ENCODE measurements around the gene C11orf58.

Gene C11orf58

DNA sequence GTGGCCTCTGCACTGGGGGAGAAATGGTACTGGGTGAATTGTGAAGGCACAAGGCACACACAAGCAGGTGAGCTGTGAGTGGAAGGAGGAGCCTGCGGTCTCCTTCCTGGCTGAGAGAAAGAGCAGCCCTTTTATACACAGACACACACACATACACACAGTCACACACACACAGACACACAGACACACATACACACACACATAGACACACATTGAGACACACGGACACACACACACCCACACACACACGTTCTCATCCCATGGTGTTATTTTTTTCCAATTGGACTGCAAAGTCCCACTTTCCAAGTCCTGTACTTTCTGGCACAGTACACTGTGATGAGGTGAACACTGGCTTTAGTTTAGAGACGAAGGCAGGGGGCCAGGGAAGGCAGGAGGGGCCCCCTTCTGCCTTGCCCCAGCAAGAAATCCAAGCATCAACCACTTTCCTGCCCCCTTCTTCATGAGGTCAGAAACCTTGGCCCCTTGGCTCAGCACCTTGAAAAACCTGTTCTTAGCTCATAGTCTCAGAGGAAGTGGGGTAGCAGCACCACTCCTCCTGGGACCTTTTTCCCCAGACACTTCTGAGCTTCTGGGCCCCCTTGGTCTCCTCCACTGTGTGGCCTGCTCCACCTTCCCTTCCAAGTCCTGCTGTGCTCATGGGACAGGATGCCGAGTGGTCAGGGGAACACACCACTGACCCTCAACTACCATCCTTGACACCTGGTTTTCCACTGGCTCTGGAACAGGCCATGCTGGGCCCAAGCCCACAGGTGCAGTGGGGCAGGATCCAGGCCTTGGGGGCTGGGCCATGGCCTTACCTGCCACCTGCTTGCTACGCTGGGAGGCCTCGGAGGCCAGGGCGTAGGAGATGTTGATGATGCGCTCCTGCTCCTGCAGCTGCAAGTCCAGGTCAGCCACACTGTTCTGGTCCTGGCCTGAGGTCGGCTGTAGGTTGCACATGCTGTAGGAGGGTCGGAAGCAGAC is 43.8 kb downstream of the C11orf58 start:
- TF ChIP-seq JUND (IDR thresholded peaks at IDR 0.05; ENCODE audit: low read depth) = no peak
- in situ Hi-C loops (cut with HindIII; ENCODE audit: low pct_unique_long_range_greater_than_20kb, low sequenced_read_pairs) = no loop called here
- DNase-seq (ENCODE audit: low read depth in 1 of 2, low spot score in 1 of 2) = peak; percentile 31 to 57

DNA sequence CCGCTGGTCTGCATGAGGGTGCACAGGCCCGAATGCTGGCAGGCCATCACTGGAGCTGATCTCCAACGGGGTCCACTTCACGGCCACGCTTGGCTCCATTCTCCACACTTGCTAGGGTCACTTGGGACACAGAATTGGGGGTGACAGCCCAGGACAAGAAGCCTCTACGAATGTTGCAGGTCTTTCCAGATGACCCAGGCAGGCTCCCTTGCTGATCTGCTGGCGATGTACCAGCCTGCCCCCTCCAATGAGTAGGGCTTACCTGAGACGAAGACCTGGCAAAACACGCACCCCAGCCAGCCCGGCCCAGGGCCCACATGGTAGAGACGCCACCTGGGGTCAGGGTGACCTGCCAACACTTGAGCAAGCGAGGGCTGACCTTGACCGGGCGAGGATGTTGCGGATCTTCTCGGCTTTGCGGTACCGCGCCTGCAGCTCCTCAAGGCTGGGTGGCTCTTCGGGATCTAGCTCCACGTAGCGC is 44.9 kb downstream of the C11orf58 start:
- DNase-seq (ENCODE audit: low read depth in 1 of 2, low spot score in 1 of 2) = no peak
- TF ChIP-seq JUND (IDR thresholded peaks at IDR 0.05; ENCODE audit: low read depth) = no peak
- in situ Hi-C loops (cut with HindIII; ENCODE audit: low pct_unique_long_range_greater_than_20kb, low sequenced_read_pairs) = no loop called here

DNA sequence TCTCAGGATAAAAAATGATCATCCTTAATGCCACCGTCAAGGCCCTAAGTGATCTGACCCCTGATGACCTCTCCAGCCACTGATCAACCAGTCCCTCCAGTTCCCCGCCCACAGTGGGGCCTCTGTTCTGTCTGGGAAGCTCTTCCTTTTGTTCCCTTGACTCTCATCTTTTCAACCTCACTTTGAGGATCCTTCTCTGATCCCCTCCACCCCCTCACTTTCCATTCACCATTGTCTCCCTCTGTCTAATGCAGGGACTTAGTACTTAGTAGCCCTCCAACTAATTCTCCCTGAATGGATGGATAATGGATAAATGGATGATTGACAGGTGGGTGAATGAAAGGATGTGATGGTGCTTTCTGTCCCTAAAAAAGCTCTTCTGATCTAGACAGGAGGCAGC is 45.6 kb downstream of the C11orf58 start:
- TF ChIP-seq JUND (IDR thresholded peaks at IDR 0.05; ENCODE audit: low read depth) = no peak
- in situ Hi-C loops (cut with HindIII; ENCODE audit: low pct_unique_long_range_greater_than_20kb, low sequenced_read_pairs) = no loop called here
- no peak for DNase-seq (ENCODE audit: low read depth in 1 of 2, low spot score in 1 of 2)

DNA sequence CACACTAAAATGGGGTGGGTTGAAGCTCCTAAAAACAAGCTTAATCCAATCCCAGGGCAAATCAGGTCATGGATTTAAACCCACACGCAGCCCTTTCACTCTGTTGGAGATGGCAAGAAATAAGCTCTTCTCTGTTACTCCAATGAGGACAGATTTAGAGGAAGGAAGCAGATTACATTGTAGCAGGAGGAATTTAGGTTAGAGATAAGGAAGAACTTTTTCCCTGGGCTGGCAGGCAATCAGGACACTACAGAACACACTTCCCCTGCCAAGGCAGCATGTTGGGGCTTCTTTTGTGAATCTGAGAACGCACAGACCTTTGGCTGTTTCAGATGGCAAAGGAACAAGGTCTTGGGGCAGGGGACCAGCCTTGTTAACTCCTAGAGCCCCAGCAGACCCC is 46.2 kb downstream of the C11orf58 start:
- TF ChIP-seq JUND (IDR thresholded peaks at IDR 0.05; ENCODE audit: low read depth) = no peak
- DNase-seq (ENCODE audit: low read depth in 1 of 2, low spot score in 1 of 2) = no peak
- in situ Hi-C loops (cut with HindIII; ENCODE audit: low pct_unique_long_range_greater_than_20kb, low sequenced_read_pairs) = no loop called here

DNA sequence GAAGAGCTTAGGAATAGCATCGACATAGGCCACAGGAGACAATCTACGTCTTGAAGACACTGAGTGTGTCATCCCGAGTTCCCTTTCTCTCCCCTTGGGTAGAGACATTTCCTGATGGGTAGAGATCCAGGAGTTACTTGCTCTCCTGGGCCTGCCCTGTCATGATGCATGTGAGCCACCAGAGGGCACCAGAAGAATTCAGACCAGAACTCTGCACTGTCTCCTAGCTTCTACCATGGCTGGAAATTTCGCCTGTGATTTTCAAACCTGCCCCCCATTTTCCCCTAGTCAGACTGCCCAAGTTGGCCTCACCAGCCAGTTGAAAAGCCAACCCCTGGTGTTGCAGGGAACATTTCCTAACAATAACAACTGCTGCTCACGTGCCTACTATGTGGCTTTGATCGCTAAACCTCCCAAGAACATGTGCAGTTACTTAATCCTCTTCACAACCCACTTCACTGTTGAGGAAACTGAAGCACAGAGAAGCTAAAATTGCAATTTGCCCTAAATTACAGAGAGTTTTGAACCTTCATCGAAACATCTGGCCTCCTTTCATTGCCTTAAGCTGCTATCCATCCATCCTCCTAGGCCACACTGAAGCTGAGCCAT is 47.2 kb downstream of the C11orf58 start:
- DNase-seq (ENCODE audit: low read depth in 1 of 2, low spot score in 1 of 2) = peak; percentile 67 to 73
- no peak for TF ChIP-seq JUND (IDR thresholded peaks at IDR 0.05; ENCODE audit: low read depth)
- in situ Hi-C loops (cut with HindIII; ENCODE audit: low pct_unique_long_range_greater_than_20kb, low sequenced_read_pairs) = no loop called here

DNA sequence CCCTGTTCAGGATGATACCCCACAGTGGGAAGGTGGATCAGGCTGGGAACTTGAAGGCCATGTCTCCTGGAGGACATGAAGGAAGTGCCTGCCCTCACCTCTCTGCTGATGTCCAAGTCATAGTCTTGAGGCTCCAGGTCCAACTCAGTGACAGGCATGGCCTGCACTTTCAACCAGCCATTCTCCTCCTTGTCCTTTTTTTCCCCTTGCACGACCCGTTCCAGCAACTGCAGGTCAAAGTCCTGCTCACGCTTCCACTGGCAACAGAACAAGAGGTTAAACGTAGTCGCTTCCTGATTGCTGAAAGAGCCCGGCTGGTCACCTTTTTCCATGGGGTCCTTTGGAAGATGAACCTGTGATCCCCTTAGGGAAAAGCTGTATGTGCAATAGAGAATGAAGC is 47.7 kb downstream of the C11orf58 start:
- in situ Hi-C loops (cut with HindIII; ENCODE audit: low pct_unique_long_range_greater_than_20kb, low sequenced_read_pairs) = no loop called here
- DNase-seq (ENCODE audit: low read depth in 1 of 2, low spot score in 1 of 2) = no peak
- no peak for TF ChIP-seq JUND (IDR thresholded peaks at IDR 0.05; ENCODE audit: low read depth)

DNA sequence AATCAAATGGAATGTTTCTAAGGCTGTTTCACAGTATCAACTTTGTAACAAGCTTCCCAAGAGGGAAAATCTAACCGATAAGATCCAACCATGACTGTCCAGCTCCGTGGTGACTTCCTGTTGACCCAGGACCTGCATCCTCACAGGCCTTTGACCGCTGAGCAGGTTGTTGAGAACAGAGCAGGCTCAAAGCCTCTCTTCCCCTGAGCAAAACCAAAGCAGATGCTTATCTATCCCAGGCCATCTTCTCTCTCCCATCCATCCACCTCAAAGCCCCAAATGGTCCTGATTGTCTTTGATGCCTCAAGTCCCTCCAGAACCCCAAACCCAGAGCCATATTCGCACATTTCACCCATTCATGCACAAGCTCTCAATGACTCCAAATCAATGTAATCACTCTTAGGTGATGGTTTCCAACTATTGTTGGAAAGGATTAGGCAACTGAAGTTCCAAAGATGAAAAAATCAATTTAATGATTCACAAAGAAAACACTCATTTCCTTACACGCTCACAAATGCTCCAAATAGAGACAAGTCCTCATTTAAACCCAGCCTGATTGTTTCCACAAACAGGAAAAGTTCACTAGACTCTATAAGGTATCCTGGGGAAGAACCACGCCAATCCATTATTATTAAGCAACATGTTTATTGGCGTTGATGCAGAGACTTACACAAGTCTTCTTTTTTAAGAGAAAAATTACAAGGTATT is 48.7 kb downstream of the C11orf58 start:
- no peak for TF ChIP-seq JUND (IDR thresholded peaks at IDR 0.05; ENCODE audit: low read depth)
- DNase-seq (ENCODE audit: low read depth in 1 of 2, low spot score in 1 of 2) = no peak
- in situ Hi-C loops (cut with HindIII; ENCODE audit: low pct_unique_long_range_greater_than_20kb, low sequenced_read_pairs) = no loop called here

DNA sequence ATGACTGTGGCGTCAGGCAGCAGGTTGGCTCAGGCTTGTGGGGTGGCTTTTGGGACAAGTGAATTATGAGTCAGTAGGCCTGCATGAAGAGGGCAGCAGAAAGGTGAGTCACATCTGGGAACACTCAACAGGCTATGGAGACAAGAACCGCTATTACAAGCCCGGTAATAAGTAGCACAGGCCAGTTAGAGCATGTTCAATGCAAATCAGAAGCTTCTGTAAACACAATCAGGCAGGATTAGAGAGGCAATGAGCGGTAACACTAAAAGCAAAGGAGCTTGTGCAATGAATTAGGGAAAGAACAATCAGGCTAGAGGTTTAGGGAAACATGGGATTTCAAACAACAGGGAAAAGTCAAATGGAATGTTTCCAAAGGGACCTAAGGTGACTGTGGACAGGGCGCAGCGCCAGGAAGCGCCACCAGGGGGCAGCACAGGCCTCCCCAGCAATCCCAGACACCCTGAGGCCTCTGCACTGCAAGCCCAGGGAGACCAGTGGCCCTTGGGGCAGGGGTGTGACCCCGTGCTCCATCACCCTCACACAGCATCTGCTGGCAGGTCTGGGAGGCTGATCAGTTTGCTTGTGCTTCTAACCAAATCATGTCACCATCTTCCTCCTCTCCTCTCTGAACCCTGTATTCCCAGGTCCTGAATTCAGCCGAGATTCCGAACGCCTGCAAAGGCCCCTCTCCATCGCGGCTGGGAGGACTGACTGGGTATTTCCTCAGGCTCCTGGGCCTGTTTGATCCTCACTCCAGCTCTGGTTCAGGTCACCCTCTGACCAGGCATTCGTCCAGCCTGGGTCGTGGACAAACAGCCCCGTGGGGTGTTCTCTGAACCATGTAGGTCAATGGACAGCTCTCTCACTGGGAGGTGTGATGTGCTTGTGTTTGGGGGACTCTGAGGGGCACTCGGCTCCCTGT is 50.0 kb downstream of the C11orf58 start:
- DNase-seq (ENCODE audit: low read depth in 1 of 2, low spot score in 1 of 2) = peak; percentile 24 to 56
- no peak for TF ChIP-seq JUND (IDR thresholded peaks at IDR 0.05; ENCODE audit: low read depth)
- in situ Hi-C loops (cut with HindIII; ENCODE audit: low pct_unique_long_range_greater_than_20kb, low sequenced_read_pairs) = no loop called here

DNA sequence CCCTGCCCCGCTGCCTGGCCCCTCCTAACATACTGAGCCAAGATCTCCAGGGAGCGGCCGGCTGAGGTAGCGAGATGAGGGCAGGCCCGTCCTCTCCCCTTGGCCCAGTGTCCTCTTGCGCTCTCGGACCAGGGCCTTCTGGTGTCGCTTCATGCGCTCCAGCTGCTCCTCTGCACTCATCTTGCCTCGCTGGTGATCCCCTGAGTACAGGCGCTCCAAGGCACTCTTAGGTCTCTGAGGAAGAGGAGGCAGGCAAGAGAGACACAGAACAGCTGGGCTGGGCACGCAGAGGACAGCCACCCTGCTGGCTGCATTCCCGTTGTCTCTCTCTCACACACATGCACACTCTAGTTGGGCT is 50.6 kb downstream of the C11orf58 start:
- no peak for TF ChIP-seq JUND (IDR thresholded peaks at IDR 0.05; ENCODE audit: low read depth)
- no peak for DNase-seq (ENCODE audit: low read depth in 1 of 2, low spot score in 1 of 2)
- in situ Hi-C loops (cut with HindIII; ENCODE audit: low pct_unique_long_range_greater_than_20kb, low sequenced_read_pairs) = no loop called here

DNA sequence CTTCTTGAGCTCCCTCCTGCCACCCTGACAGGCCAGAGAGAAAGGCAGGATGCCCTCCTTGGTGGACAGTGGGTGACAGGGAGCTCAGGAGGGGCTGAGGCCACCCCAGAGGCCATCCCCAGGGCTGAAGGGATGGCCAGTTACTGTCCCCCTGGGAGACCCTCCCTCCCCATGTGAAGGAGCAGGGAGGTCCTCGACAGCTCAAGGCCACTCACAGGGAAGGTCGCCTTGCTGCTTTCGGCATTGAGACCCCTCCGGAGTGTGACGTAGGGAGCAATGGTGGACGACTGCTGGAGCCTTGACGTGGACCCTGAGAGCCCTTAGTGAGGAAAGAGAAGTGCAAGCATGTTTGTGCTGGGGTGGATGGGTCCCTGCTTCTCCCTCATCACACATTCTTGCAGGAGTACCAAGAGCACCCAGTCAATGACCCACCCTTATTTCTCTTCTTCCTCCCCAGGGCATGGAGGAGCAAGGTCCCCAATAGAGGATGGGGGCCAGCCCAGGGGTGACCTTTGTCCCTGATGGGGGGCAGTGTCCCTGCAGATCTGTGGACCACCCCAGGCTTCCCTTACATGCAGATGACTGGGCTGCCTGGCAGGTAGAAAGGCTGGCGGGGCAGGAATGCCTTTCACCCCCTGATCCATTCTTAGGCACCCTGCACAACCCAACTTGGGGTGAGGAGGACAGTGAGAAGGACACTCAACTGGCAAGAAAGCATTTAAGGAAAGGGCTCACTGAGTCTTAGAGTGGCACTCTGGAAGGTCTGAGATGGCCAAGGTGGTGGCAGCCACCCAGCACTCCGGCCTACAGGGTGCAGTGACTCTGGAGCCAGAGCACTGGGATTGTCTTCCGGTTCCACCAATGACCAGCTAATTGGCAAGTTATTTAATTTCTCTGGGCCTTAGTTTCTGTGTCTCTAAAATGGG is 51.4 kb downstream of the C11orf58 start:
- no peak for DNase-seq (ENCODE audit: low read depth in 1 of 2, low spot score in 1 of 2)
- no peak for TF ChIP-seq JUND (IDR thresholded peaks at IDR 0.05; ENCODE audit: low read depth)
- in situ Hi-C loops (cut with HindIII; ENCODE audit: low pct_unique_long_range_greater_than_20kb, low sequenced_read_pairs) = no loop called here
